AG08396 (cell line): ENCODE data around the gene RBMS1.

ENCODE experiments used
- DNase-seq: peaks from one replicate; pipeline ENCODE4 v3.0.0; 2012; ENCODE audit warnings: low spot score, mixed read lengths

RBMS1 gene

DNA sequence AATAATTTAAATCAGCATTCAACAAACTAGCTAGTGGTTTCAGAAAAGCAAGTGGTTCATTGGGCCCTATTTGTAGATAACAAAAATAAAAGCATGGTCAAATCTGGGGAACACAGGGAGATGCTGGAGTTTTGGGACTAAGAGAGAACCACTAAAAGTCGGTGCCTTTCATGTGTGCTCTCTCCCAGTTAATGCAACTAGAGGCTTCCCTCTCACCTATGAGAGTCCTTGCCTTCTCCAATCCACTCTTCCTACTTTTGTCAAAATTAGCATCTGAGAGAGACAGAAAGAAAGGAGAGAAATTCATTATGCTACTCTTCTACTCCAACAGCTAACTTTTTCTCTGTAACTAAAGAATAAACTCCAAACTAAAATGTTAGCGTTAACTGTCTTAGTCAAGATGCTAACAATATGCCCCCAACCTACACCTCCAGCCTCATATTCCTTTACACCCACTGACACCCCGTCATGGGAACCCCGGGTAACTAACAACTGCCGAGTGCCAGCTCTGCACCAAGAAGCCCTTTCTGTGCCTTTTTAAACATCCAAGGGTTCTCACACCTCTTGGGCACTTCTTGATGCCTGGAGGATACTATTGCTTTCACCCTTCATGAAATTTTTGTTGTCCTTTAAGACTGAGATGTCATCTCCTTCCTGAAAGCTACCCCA, 133.4 kb downstream of the RBMS1 start:
- no peak for DNase-seq

DNA sequence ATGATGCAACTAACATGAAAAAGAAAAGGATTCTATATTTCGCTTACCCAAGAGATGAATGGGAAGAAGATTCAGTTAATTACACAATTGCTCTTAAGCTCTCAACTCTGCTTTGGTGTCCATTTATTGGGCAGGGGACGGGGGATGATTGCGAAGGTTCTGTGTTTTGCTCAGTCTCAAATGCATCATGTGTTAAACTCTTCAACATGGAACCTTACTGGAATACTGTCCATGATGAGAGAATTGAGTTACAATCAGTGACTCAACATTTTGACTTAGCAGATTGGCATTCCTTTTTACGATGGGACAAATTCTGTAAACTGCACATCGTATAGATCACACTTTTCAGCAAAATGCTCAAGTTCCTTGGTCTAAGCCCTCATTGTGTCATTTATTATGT, 135.6 kb downstream of the RBMS1 start:
- no peak for DNase-seq

DNA sequence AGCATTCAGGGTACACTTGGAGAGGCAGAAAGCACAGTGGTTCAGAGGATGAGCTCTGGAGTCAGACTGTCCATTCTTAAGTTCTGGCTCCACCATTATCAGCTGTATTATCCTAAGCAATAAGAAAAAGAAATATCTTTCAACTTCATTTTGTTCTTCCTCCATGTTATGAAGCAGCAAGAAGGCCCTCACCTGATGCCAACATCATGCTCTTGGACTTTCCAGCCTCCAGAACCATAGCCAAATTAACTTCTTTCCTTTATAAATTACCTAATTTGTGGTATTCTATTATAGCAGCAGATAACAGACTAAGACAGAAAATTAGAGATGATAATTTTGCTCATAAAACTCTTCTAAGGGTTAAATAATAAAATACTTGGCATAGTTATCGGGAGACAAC, 137.1 kb downstream of the RBMS1 start:
- DNase-seq, result no peak

DNA sequence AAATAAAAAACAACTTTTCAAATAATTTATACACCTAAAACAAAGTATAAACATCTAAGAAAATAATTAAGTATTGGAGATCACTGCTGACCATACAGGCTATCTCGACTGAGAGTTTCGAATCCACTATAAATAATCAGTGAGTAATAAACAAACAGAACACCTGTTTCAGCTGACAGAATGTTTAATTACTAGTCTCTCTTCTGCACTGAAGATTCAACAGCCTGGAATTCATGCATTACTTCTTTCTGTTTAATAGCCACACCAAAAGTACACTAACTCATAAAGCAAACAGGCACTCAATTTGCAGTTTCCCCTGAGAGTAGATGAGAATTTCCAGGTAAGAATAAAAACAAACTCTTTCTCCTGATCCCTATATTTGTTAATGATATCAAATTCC, 138.5 kb downstream of the RBMS1 start:
- DNase-seq, result no peak

DNA sequence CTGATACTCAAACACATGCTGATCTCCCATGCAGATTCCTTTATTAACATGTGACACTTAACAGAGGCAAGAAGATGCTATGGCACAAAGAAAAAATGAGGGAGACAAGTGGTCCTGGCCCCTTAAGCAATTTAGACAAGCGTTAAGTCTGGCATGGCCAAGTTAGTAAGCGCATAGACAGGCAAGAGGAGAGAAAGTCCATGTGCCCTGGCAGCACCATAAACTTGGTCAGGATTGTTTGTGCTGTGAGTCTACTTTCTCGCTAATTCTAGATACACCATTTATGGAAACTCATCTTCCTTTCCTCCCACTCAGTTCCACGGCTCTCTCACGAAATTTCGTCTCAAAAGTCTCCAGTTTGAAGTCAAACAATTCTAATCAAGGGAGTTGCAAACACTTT, 138.9 kb downstream of the RBMS1 start:
- no peak for DNase-seq

DNA sequence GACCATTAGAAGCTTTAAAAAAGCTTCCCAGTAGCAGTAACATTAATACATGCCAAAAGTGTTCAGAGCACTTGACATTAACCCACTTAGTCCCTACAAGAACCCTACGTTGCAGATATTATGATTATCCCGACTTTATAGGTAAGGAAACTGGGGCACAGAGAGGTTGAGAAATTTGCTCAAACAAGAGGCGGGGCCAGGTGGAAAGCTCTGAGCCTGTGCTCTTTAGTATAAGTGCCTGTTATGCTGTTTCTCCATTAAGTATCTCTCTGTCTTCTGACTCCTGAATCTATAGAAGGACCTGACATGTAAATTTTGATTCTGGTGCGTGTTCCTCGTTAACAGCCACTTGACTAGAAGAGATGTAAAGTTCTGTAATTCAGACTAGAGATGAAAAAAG, 139.8 kb downstream of the RBMS1 start:
- DNase-seq, result no peak

DNA sequence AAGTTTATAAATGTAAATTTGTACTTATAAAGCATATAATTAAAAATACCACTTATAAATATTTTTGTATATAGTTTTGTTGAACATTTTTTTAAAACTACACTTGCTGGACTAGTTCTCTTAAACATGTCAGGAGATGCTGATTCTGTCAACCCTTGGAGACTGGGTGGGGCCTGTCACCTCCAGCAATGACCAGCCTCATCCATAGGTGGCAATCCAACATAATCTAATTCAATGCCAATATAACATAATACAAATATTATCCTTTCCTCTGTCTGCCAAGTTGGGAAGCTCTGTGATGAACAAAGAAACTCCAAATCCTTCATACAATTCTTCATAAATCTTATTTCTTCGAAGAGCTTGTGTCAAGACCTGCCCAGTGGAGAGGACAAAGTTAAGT, 140.4 kb downstream of the RBMS1 start:
- DNase-seq, result no peak

DNA sequence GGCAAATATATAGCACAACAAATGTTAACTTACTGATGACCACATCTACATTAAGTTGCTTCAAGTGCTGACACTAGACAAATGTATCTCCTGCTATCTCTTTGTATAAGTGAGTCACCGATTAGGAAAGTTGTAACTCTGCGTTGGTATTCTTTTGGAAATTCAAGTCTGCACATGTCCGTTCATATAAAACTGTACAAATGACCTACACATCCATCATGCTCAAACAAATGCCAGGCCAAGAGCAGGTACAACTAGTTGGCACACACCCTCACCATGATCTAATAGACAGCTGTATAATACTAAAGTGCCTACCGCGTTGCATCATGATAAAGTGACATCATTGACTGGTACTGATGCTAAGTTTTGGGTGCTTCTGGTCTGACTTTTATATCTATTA, 141.1 kb downstream of the RBMS1 start:
- DNase-seq, result no peak

DNA sequence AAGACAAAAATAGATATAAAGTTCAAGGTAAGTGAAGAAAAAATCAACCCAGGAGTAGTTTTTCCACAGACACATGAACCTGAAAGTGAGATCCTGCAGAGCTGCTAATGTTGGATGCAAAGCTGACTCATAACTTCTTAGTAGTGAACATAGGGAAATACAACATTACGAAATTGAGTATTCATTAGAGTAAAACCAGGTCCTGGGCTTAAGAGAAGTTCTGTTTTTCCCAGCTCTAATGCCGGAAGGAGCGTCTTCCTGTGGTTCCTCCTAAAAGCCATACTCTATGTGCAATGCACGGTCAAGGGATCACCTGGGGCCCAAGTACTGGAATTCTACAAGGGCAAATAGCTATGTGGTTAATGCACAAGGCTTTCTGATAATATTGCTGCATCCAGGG, 141.7 kb downstream of the RBMS1 start:
- no peak for DNase-seq

DNA sequence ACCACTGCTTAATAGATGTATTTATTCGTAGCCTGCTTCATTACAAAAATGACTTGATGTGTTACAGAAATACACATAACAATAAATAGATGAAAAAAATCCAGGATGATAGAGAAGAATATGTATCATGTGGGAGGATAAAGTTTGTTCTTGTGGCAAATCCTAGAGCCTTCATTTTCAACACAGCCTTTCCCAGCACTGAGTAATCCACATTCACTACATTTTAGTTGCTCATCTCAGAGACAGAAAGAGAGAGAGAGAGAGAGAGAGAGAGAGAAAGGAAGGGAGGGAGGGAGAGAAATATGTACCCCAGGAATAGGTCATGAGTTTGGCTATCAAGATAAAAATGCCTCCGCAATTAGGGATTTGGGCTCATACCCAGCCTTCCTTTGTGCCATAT, 144.3 kb downstream of the RBMS1 start:
- no peak for DNase-seq

DNA sequence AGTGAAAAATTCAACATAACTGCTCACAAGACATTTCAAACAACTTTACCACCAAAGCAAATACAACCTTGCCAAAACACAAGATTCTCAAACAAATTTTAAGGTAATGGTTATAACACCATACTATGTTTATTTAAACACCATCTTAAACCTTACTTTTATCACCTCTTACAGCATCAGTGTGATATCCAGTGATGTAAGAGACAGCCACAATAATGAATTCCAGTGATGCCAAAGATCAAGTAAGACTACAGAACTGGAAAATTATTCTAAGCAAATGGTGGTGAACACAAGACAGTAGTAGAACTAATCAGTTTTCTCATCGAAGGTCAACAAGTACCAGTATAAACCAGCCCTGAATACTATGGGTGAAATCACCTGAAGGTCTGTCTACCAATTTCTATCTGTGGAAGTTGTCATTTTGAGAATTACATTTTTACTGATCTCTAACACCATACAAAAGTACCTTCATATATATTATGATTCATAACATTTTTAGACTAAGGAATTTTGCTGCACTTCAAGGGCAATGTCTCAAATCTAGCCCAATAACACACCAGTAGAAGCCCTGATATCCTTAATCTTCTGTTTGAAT, 146.2 kb downstream of the RBMS1 start:
- DNase-seq, result no peak

DNA sequence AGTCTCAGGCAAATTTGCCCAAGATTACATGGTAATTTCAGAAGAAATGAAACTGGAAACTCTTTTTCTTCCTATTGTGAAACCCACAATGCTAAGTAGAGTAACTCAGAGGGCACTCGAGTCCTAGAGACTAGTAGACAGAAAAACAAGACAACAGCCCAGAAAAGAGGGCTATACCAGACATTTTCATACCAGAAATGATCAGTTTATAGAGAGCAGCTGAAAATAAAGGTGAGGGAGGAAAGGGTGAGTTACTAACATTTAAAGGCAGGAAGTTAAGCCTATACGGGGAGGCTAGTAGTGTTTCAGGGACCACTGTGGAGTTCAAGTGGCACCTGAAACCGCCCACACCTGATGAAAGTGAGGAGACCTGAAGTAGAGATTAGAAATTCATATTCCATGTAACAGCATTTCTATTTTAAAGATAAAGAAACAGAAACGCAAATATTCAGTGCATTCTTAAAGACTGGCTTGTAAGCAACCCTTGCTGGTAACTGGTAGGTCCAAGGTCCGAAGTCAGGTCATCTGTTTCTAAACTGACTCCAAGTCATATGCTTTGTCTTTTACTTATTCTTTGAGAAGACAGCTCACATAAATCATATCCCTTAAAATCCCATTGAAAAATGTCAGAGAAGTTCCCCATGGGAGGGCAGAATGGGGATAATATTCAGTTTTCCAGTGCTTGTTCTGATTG, 148.4 kb downstream of the RBMS1 start:
- DNase-seq, result no peak

DNA sequence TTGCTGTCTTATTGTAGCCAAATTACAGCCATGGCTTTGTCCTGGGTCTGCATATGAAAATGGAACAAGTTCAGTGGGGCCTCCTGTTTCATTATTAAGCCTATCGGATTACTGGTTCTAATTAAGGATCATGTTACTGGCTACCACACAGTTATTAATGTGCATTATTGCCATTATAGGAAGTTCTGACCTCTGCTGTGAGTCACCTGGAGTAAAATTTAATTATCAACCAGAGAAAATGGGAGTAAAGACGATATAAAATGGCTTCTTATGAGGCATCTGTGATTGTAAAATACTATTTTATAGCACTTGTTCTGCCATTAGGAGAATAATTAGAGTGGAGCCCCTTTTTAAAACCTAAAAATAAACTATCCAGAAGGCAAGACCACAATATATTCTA, 150.2 kb downstream of the RBMS1 start:
- DNase-seq, result no peak

DNA sequence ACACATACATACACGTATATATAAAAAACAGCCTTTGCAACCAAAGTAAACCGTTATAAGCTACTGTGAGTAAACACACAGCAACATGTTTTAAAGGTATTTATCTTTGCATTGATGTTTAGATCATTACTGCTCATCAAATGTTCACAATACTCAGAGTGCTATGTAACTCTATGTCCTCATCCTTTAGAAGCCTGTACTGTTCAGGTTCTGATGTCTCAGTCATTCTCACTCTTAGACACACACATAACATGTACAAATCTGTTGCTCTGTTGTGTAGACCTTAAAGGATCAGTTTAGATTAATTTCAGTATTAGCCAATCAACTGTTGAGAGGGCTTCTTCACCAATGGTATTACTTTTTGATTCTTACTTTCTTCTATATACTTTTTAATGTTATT, 153.9 kb downstream of the RBMS1 start:
- no peak for DNase-seq

DNA sequence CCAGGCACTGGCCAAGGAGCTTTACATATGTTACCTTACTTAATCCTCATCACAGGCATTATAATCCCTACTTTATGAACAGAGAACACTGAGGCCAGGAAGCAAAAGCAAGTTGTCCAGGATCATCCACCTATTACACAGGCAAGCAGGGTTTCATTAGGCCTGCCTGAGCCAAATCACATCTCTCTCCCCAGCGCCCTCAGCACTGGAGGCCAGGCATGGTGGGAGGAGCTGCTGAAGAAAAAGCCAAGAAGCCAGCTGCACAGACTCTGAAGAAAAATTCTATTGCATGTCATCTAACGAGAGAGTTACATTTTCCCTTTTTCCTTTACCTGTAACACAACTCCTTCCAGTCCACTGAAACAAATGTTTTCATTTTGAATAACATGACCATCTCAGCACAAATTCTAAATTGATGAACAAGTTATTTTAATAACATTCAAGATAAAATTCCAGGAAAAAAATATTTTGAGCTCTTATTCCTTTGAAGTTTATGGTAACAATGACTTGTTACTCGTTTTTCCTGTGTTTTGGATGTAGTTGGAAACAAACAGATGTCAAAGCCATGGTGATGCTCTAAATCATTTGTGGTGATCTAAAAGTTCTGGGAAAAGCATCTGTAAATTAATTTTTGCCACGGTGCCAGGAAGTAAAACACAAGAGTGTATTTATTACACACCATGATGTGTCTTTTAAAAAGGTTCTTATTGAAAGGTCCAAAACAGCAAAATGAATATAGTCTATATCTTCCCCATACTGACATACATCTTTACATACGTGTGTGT, 154.5 kb downstream of the RBMS1 start:
- peak; percentile 24 for DNase-seq

DNA sequence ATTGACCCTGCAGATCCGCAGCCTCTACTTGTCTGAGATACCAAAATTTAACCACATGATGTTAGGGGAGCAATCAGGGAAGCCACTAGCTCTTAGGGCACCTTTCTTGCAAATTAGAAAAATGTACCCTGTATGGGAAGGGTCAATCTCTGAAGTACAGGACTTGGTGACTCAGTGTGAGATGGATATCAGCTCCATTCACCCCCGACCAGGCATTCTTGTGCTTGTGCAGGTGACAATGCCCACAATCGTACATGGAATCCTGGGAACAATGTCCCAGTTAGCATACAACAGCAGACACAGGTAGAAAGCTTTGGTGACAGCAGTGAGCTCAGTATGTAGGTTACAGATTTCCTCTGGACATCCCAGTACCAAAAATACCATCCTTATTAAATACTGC, 155.9 kb downstream of the RBMS1 start:
- no peak for DNase-seq

DNA sequence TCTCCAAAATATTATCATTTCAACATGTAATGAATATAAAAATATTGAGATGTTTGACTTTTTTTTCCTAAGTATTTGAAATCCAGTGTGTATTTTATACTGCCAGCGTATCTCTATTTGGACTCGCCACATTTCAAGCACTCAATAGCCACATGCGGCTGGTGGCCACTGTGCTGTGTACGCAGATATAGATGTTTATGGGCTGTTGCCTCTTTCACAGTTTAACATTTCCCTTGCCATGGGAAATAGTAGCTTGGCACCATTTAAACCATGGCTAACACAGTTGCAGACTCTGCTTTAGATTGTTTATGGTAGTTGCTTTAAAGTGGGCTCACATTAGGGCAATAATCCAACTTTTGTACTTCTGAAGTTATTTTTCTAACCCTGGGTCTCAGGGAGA, 157.0 kb downstream of the RBMS1 start:
- no peak for DNase-seq

DNA sequence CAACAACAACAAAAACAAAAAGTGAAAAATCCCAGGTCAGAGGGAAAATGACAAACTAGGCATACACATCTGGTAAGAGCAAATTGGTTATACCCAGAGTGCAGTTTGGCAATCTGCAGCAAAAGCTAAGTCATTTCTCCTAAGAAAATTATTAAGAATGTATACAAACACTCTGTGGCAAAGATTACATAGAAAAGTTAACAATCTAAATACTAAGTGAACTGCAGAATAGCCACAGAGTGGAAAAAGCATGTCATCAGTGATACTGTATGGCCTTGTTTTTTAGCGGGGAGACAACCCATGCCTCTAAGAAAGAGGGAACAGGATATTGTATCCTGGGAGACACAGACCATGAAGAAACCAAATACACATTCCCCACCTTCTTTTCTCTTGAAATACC, 157.5 kb downstream of the RBMS1 start:
- DNase-seq, result no peak

DNA sequence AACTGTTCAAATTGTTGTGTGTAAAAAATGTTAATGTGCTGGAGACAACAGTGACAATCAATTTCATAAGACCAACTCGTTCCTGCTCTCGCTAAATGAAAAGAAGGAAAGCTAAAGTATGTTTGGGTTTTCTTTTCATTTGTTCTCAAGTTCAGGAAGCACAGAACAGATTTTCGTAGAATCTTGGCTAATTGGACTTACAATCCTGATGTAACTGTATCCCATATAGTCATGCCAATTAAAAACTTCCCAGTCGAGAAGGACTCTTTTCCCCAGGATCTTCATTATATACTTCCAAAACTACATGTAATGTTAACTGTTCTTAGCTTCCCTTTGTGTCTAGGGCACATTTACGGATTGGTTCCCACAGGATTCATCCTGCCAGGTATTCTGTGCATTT, 158.2 kb downstream of the RBMS1 start:
- no peak for DNase-seq

DNA sequence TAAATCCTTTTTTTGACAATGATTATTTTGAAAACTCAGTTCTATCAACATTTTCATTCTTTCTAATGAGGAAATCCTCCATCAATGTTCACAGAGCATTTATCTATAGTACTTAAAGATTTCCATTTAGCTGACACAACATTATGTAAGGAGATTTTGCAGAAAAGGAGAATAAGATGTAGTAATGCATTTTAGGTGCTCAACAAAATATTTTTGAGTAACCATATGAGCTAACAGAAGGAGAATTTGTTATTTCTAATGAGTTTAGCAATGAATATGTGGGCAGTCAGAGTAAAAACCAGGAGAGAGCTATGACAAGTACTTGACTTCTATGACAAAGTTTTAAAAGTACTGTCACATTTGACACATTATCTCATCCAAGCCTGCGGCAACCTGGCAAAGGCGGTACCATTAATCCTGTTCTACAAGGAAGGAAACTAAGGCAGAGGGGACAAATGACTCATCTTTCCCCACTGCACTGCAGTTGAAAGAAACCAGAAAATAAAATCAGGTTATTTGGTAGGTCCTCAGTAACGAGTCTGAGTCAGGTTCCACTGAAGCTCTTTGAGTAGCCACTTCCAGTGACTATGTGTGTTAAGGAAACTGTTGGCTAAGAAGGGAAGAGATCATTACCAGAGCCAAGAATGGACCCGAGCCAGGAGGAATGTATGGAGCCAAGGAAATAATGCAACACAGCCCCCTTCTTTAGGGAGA, 159.4 kb downstream of the RBMS1 start:
- DNase-seq, result no peak

DNA sequence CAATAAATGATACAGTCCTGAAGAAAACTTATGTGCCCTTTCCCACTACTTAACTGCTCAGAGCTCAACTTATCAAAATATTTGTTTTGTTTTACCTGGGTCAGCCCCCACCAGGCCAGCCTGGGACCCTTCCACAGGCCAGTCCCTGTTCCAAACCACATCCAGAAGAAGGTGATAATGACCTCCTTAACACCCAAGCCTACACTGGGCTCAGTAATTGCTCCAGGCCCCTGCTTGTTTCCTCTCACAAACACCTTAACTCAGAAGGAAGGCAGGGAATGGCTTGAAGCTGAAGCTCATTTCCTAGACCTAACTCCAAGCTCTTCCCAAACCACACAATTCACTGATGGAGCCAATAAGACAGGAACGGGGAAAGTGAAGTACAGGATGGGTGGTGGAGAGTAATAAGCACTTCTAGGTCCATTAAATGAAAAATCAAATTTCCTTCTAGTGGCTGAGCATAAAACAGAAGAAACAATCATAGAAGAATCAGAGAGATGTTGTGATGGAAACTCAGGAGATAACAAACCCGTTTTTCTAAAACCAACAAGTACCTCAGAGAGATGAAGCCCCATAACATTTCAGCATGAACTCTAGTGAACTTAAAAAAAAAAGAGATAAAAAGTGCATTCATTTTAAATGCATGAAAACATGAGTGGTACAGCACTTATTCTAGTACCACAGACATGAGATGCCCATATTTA, 160.1 kb downstream of the RBMS1 start:
- DNase-seq, result no peak

DNA sequence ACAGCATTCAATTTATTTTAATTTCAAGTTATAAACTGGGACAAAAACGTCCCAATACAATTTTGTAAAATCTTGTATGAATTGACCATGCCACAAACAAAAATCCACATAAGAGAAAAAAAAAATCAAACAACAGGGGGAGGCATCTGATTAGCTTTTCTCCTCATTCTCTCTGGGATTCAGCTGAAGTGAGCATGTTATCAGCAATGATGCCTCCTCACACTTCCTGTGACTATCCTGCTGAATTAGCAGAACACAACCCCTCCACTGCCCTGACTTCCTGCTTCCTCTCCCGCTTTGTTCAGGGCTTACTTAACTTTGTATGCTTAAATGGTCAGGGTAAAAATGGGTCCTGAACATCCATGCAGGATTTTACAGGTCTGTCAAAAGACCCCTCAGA, 161.3 kb downstream of the RBMS1 start:
- DNase-seq, result no peak
